ENCODE measurements around the gene PPP1R14B. TPM values are rescaled to one million over a fixed set of nuclear protein-coding genes. Genes with fewer than 3 reads are reported as not detected.

The PPP1R14B gene
- total RNA-seq, result 265 TPM

- ATAC-seq, result peak; percentile 55
Measured at GRCh38 chr11:64246871-64247728, at the start of gene PPP1R14B. PPP1R14B (minus strand) TSS chr11:64246943; CDS start chr11:64246673, 270 bp downstream.

- no peak for ATAC-seq
Measured at GRCh38 chr11:64296236-64296635, 49.5 kb upstream of the PPP1R14B start.

- no peak for ATAC-seq
Measured at GRCh38 chr11:64295760-64296159, 49.0 kb upstream of the PPP1R14B start.

- no peak for ATAC-seq
Measured at GRCh38 chr11:64294774-64295173, 48.0 kb upstream of the PPP1R14B start.

- ATAC-seq, result no peak
Measured at GRCh38 chr11:64292460-64293254, 45.9 kb upstream of the PPP1R14B start.

GRCh38 chr11:64291752-64292459 is 45.2 kb upstream of the PPP1R14B start:
- no peak for ATAC-seq

- no peak for ATAC-seq
Measured at GRCh38 chr11:64291262-64291751, 44.6 kb upstream of the PPP1R14B start, which contains the start of gene KCNK4. KCNK4 (plus strand) TSS chr11:64291302; CDS start chr11:64293019, 1,717 bp downstream.

GRCh38 chr11:64290352-64291261 is 43.9 kb upstream of the PPP1R14B start:
- ATAC-seq, result no peak

GRCh38 chr11:64289002-64289564 is 42.3 kb upstream of the PPP1R14B start:
- ATAC-seq, result no peak

GRCh38 chr11:64288353-64288750 is 41.6 kb upstream of the PPP1R14B start:
- no peak for ATAC-seq

GRCh38 chr11:64287676-64288352 is 41.1 kb upstream of the PPP1R14B start:
- no peak for ATAC-seq

GRCh38 chr11:64286801-64287159 is 40.0 kb upstream of the PPP1R14B start:
- no peak for ATAC-seq

- ATAC-seq, result peak; percentile 1
Measured at GRCh38 chr11:64285885-64286800, 39.4 kb upstream of the PPP1R14B start.

GRCh38 chr11:64284962-64285884 is 38.5 kb upstream of the PPP1R14B start, which contains the start of gene GPR137:
GPR137 (plus strand) TSS chr11:64285848; CDS start chr11:64286525, 677 bp downstream.
- ATAC-seq, result peak; percentile 62

- ATAC-seq, result peak; percentile 91
Measured at GRCh38 chr11:64284048-64284961, 37.6 kb upstream of the PPP1R14B start, which contains the start of gene BAD. BAD (minus strand) TSS chr11:64284665; CDS start chr11:64284368, 297 bp downstream.

GRCh38 chr11:64283092-64283491 is 36.3 kb upstream of the PPP1R14B start:
- no peak for ATAC-seq

Measured in esophagus mucosa (tissue), 1 donor.